GM10248 (cell line): ENCODE measurements around the gene EPHB1.

ENCODE experiments used
- CTCF ChIA-PET: fragments of 300-600 bp; sonication (Branson Sonifier 250); formaldehyde crosslinking; extraction: SDS; loops from one replicate; lab custom pipeline; 2021; ENCODE audit warnings: antibody characterized with exemption; lab: Yijun Ruan, JAX
- POLR2A ChIA-PET: fragments of 350-650 bp; sonication (Branson Sonifier 250); formaldehyde crosslinking; extraction: SDS; loops from one replicate; lab custom pipeline; 2020; ENCODE audit warnings: antibody characterized with exemption; lab: Yijun Ruan, JAX
- DNase-seq: peaks from one replicate; pipeline ENCODE4 v3.0.0; 2012; ENCODE audit errors: extremely low spot score
- CTCF ChIP-seq: IDR thresholded peaks from 2 replicates; pipeline ENCODE4 v1.5.1; 2012; ENCODE audit warnings: mild to moderate bottlenecking, low read depth; ENCODE audit errors: extremely low read depth, missing control alignments, control extremely low read depth

The EPHB1 gene

GRCh38 chr3:134918441-134918840 is 123.4 kb downstream of the EPHB1 start:
- ChIA-PET POLR2A (no interaction called here), CTCF (interaction anchor here (1.2 to 1.6 kb wide), 2 partner anchors 10 to 12 kb away, joined by 3 read pairs; no protein-coding TSS in a partner anchor)
- TF ChIP-seq CTCF, result no peak
- peak; percentile 51 for DNase-seq

GRCh38 chr3:134922101-134922500 is 127.0 kb downstream of the EPHB1 start:
- TF ChIP-seq CTCF, result no peak
- CTCF ChIA-PET, result no interaction called here
- no peak for DNase-seq
- POLR2A ChIA-PET, result no interaction called here

GRCh38 chr3:134922866-134923265 is 127.8 kb downstream of the EPHB1 start:
- POLR2A ChIA-PET, result no interaction called here
- TF ChIP-seq CTCF, result no peak
- CTCF ChIA-PET, result no interaction called here
- DNase-seq, result no peak

- ChIA-PET POLR2A (no interaction called here), CTCF (no interaction called here)
- DNase-seq, result no peak
- no peak for TF ChIP-seq CTCF
Measured at GRCh38 chr3:134923286-134923685, 128.2 kb downstream of the EPHB1 start.

GRCh38 chr3:134927599-134927998 is 132.5 kb downstream of the EPHB1 start:
- POLR2A ChIA-PET, result no interaction called here

GRCh38 chr3:134928392-134928791 is 133.3 kb downstream of the EPHB1 start:
- ChIA-PET CTCF (interaction anchor here (0.7 to 2.1 kb wide), 3 partner anchors 11 to 42 kb away, joined by 3 to 4 read pairs (median 4); no protein-coding TSS in a partner anchor), POLR2A (no interaction called here)
- no peak for DNase-seq
- no peak for TF ChIP-seq CTCF

More at GRCh38 chr3:134927599-134927998, 132.5 kb downstream of the EPHB1 start:
- no peak for TF ChIP-seq CTCF
- CTCF ChIA-PET, result interaction anchor here (1.5 to 2.1 kb wide), 2 partner anchors 12 to 36 kb away, joined by 4 read pairs; no protein-coding TSS in a partner anchor
- DNase-seq, result no peak

- TF ChIP-seq CTCF, result no peak
- ChIA-PET POLR2A (no interaction called here), CTCF (interaction anchor here (0.7 to 2.1 kb wide), 3 partner anchors 11 to 43 kb away, joined by 3 to 4 read pairs (median 4); no protein-coding TSS in a partner anchor)
- DNase-seq, result no peak
Measured at GRCh38 chr3:134928819-134929218, 133.8 kb downstream of the EPHB1 start.
